ENCODE data around the gene APOA5.
"Not testable (repeated sequence)": the region's sequence is repeated elsewhere in the genome, so short reads cannot be mapped to it uniquely, and the experiment has no call there.

The APOA5 gene, protein sequence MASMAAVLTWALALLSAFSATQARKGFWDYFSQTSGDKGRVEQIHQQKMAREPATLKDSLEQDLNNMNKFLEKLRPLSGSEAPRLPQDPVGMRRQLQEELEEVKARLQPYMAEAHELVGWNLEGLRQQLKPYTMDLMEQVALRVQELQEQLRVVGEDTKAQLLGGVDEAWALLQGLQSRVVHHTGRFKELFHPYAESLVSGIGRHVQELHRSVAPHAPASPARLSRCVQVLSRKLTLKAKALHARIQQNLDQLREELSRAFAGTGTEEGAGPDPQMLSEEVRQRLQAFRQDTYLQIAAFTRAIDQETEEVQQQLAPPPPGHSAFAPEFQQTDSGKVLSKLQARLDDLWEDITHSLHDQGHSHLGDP

DNA sequence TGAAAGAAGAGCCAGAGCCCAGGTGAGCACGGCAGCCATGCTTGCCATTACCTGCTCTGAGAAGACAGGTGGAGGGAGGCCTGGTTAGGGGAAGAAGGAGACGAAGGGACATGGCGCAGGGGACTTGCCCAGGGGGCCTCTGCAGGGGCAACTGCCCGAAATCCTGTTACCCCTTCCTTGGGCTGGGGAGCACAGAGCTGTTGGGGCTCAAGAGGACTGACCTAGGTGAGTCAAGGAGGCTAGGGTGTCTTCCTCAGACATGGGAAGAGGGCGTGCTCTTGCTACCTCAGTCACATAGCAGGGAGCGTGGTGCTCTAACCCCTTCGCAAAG lies at the start of gene APOA5:
Gene APOA5 (minus strand): TSS at position 67 of the 331 bp plus-strand sequence. CDS start 19 bp downstream, at position 48.
- no peak for DNase-seq

DNA sequence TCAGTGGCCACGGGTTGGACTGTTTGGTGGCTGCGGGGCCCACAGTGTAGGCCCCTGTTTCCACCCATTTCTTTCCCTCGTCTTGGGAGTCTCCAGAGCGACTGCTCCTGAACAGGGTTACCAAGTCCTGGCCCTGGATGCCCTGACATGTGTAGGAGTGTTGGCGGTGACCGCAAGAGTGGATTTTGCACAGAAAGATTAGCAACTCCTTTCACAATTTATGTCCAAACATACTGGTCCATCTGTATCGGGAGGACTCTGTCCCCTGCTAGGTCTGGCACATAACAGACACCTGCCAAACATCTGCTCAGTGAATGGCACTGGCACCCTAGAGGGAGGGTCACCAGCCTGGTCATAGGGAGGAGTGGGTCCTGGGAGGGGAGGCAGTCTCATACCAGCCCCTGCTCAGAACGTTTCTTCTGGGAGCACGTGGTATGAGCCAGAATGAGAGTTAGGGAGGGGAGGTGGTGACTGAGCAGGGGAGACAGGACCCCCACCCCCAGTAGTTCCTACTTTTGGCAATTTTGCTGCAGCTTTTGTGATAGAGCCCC lies 49.1 kb upstream of the APOA5 start:
- DNase-seq, result no peak

DNA sequence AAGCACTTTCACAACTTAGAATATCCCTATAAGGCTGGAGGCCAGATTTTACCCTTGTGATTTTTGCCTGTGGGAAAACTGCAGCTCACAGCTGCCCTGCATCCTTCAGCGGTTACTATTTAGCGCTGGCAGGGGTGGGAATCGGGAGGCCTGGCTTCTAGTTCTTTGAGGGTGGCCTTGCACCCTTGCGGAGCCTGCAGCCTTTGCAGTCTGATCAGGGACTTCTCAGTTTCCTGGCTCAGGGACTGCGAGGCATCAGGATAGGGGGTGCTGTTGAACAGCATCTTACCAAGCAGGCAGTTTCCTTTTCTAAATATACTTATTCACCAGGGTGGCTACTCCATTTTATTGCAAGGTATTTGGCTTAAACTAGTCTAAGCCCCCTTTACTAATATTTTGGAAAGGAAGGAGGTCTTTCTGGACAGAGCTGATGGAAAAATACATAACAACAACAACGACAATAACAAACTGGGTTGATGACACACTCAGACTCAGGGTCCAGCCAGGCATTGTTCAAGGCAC lies 48.6 kb upstream of the APOA5 start:
- no peak for DNase-seq

DNA sequence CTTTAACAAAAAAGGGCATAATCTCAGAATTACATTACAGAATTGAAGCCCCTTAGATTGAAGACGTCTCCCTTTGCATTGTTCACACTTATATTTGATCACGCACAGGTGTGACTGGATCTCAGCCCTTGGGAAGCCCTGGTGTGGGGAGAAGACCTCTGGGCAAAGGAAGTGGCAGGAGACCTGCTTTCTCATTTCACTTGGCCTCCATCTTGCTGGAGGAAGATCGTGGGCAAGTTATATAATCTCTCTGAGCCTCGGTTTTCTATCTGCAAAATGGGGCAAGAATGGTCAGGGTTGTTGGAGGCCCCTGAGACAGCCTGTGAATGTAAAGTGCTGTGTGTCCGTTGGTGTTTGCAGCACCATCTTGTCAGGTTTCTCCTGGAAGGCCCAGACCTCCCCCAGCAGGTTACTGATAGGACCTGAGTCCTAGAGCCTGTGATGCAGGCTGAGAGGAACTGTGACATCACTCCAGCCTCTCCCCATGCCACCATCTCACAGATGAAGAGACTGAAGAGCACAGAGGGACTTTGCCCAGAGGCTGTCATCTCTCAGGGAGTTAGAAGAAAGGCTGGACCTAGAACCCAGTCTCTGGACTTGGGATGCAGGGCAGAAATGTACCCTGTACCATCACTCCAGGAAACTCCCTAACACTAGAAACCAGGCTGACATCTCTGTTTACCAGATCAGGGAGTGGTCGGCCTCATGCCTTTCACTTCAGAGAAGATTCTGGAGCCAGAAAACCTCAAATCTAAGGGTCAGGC lies 46.8 kb upstream of the APOA5 start:
- DNase-seq, result no peak

DNA sequence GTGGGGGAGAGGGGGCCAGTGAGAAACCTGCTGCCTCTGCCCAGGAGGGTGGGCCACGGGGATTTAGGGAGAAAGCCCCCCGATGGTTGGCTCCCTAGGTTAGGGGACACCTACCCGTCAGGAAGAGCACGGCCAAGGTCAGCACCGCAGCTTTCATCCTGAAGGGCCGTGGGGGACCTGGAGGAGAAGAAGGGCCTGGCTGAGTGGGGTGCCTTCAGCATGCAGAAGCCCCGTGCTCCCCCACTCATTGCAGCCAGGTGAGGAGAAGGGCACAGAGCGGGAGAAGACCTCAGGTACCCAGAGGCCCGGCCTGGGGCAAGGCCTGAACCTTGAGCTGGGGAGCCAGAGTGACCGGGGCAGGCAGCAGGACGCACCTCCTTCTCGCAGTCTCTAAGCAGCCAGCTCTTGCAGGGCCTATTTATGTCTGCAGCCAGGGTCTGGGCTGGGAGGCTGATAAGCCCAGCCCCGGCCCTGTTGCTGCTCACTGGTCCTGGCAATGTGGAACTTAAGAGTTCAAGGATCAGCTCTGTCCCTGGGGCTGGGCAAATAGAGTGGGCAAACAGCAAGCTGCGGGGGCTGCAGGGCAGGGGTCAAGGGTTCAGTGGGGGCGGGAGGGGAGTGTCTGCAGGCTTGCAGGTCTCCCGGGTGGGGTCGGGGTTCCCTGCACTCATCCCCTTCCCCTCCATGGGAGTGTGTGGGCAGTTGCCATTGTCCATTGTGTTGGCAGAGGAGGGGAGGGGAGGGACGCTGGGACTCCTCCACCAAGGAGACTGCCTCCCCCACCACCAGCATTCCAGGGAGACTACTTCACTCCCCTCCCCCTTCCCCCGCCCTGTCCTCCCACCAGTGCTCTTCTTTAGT lies 45.8 kb upstream of the APOA5 start, which contains the start of gene APOA1:
Gene APOA1 (minus strand): TSS at position 392 of the 861 bp plus-strand sequence. CDS start 235 bp downstream, at position 157.
- no peak for DNase-seq

DNA sequence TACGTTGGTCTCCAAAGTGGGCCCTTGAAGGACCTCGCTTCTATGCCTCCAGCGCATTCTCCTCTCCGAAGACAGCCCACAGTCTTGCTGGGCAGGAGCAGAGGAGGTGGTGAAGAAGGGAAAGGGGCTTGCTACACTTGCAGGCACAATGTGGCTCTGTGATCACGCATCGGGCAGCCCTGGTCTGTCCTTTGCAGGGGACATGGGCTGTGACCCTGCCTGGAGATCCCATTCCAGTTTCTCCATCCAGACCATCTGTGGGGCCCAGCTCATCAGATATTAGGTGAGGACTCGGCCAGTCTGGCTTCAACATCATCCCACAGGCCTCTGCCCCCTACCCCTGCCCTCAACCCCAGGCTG lies 44.9 kb upstream of the APOA5 start:
- no peak for DNase-seq

DNA sequence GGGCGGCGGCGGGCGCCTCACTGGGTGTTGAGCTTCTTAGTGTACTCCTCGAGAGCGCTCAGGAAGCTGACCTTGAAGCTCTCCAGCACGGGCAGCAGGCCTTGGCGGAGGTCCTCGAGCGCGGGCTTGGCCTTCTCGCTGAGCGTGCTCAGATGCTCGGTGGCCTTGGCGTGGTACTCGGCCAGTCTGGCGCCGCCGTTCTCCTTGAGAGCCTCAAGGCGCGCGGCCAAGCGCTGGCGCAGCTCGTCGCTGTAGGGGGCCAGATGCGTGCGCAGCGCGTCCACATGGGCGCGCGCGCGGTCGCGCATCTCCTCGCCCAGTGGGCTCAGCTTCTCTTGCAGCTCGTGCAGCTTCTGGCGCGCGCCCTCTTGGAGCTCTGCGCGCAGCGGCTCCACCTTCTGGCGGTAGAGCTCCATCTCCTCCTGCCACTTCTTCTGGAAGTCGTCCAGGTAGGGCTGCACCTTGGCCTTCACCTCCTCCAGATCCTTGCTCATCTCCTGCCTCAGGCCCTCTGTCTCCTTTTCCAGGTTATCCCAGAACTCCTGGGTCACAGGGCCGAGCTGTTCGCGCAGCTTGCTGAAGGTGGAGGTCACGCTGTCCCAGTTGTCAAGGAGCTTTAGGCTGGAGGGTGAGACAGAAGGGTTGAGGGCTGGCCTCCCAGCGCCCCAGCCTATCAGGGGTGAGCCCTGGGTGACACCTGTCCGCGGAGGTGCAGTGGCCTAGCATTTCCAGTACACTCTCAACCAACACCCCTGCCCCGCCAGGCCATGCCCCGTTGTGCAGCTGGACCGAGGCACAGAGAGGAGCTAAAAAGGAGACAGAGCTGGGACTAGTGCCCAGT lies 44.3 kb upstream of the APOA5 start:
- peak; percentile 93 for DNase-seq

DNA sequence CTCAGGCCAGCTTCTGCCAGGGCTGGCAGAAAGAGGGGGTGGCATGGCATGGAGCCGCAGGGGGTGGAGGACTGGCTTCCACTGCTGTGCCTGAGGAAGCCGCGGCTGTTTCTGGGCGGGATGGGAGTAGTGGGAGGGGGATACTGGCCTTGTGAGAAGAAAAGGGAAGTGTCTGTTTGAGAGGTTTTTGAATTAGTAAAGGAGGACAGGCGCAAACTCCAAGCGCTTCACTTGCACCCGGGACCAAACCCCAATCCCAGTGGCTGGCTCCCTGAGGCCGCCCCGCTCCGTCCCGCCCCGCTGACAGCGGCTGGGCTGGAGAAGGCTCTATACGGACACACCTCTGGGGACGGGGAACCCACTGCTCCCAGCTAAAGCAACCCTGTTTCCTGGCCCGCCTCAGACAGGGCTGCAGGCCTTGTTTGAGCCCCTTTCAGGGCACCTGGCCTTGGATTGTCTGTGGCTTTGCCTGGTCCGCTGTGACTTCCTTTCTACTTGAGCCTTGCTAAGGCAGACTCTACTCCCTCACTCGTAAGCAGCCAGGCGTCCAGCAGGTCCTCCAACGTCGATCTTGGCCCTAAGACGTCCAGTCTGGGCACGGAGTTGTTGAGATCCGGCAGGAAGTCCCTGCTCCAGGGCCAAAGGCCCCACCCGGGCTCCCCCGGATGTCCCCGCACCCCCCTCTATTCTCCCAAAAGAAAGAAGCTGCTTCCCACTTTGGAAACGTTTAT lies 43.5 kb upstream of the APOA5 start:
- no peak for DNase-seq

DNA sequence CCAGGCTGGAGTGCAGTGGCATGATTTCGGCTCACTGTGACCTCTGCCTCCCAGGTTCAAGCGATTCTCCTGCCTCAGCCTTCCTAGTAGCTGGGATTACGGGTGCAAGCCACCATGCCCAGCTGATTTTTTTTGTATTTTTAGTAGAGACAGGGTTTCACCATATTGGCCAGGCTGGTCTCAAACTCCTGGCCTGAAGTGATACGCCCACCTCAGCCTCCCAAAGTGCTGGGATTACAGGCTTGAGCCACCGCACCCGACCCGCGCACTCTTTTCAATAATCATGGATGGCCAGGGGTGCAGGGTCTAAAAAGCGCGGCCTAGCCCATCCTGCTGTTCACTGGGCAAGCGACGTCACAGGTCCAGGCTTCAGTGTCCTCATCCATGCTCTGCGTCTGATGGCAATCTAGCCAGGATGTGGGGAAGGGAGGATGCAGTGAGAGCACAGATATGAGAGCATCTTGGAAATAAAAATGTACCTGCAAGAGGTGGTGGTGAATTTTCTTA lies 42.9 kb upstream of the APOA5 start:
- DNase-seq, result not testable (repeated sequence)

DNA sequence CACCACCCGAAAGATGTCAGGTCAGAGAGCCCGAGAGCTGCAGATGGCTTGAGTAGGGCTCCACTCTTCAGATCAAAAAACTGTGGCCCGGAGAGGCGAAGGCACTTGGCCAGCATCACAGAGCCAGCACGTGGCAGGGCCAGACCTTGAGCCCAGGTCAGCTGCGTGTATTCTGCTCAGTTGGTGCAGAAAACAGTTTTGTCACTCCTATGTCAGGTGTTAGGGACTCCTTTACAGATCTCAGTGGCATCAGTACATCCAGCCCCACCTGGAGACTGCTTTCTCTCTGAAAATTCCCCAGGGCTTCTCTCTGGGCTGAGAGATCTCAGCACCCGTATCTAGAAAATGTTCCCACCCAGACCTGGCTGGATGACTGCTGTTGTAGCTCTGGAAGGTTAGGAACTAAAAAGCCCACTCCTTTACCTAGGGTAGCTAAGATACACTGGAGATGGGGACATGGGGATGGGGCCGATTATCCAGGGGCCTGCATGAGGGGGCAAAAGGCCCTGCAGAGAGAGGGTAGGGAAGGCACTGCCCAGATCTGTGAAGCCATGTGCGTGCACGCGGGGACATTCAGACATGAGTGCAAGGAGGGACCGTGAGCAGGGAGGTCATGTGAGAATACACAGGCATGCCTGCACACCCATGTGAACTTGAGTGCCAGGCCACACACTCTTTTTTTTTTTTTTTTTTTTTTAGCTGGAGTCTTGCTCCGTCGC lies 42.3 kb upstream of the APOA5 start:
- DNase-seq, result no peak

DNA sequence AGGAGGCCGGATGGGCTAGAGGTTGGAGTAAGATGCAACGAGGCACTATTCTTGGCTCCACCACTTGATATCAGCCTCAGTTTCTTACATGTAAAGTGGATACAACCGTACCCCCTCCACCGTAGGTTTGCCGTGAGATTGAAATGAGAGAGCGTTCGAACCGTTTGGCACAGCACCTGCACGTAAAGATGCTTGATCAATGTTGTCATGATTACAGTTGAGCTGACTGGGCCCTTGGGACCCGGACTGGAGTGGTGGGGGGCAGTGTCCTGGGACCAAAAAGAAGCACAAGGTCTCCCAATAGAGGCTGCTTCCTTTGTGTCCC lies 41.8 kb upstream of the APOA5 start:
- no peak for DNase-seq

DNA sequence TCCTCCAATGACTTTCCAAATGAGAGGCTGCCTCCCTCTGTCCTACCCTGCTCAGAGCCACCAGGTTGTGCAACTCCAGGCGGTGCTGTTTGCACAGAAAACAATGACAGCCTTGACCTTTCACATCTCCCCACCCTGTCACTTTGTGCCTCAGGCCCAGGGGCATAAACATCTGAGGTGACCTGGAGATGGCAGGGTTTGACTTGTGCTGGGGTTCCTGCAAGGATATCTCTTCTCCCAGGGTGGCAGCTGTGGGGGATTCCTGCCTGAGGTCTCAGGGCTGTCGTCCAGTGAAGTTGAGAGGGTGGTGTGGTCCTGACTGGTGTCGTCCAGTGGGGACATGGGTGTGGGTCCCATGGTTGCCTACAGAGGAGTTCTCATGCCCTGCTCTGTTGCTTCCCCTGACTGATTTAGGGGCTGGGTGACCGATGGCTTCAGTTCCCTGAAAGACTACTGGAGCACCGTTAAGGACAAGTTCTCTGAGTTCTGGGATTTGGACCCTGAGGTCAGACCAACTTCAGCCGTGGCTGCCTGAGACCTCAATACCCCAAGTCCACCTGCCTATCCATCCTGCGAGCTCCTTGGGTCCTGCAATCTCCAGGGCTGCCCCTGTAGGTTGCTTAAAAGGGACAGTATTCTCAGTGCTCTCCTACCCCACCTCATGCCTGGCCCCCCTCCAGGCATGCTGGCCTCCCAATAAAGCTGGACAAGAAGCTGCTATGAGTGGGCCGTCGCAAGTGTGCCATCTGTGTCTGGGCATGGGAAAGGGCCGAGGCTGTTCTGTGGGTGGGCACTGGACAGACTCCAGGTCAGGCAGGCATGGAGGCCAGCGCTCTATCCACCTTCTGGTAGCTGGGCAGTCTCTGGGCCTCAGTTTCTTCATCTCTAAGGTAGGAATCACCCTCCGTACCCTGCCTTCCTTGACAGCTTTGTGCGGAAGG lies 40.9 kb upstream of the APOA5 start:
- DNase-seq, result no peak

DNA sequence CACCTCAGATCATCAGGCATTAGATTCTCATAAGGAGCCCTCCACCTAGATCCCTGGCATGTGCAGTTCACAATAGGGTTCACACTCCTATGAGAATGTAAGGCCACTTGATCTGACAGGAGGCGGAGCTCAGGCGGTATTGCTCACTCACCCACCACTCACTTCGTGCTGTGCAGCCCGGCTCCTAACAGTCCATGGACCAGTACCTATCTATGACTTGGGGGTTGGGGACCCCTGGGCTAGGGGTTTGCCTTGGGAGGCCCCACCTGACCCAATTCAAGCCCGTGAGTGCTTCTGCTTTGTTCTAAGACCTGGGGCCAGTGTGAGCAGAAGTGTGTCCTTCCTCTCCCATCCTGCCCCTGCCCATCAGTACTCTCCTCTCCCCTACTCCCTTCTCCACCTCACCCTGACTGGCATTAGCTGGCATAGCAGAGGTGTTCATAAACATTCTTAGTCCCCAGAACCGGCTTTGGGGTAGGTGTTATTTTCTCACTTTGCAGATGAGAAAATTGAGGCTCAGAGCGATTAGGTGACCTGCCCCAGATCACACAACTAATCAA lies 40.2 kb upstream of the APOA5 start:
- no peak for DNase-seq

DNA sequence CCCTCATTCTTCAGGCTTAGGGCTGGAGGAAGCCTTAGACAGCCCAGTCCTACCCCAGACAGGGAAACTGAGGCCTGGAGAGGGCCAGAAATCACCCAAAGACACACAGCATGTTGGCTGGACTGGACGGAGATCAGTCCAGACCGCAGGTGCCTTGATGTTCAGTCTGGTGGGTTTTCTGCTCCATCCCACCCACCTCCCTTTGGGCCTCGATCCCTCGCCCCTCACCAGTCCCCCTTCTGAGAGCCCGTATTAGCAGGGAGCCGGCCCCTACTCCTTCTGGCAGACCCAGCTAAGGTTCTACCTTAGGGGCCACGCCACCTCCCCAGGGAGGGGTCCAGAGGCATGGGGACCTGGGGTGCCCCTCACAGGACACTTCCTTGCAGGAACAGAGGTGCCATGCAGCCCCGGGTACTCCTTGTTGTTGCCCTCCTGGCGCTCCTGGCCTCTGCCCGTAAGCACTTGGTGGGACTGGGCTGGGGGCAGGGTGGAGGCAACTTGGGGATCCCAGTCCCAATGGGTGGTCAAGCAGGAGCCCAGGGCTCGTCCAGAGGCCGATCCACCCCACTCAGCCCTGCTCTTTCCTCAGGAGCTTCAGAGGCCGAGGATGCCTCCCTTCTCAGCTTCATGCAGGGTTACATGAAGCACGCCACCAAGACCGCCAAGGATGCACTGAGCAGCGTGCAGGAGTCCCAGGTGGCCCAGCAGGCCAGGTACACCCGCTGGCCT lies 38.7 kb upstream of the APOA5 start:
- no peak for DNase-seq

DNA sequence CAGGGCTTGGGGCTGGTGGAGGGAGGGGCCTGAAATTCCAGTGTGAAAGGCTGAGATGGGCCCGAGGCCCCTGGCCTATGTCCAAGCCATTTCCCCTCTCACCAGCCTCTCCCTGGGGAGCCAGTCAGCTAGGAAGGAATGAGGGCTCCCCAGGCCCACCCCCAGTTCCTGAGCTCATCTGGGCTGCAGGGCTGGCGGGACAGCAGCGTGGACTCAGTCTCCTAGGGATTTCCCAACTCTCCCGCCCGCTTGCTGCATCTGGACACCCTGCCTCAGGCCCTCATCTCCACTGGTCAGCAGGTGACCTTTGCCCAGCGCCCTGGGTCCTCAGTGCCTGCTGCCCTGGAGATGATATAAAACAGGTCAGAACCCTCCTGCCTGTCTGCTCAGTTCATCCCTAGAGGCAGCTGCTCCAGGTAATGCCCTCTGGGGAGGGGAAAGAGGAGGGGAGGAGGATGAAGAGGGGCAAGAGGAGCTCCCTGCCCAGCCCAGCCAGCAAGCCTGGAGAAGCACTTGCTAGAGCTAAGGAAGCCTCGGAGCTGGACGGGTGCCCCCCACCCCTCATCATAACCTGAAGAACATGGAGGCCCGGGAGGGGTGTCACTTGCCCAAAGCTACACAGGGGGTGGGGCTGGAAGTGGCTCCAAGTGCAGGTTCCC lies 38.0 kb upstream of the APOA5 start, which contains the start of gene APOC3:
Gene APOC3 (plus strand): TSS at position 383 of the 659 bp plus-strand sequence. CDS start 676 bp downstream, outside the sequence.
- no peak for DNase-seq

DNA sequence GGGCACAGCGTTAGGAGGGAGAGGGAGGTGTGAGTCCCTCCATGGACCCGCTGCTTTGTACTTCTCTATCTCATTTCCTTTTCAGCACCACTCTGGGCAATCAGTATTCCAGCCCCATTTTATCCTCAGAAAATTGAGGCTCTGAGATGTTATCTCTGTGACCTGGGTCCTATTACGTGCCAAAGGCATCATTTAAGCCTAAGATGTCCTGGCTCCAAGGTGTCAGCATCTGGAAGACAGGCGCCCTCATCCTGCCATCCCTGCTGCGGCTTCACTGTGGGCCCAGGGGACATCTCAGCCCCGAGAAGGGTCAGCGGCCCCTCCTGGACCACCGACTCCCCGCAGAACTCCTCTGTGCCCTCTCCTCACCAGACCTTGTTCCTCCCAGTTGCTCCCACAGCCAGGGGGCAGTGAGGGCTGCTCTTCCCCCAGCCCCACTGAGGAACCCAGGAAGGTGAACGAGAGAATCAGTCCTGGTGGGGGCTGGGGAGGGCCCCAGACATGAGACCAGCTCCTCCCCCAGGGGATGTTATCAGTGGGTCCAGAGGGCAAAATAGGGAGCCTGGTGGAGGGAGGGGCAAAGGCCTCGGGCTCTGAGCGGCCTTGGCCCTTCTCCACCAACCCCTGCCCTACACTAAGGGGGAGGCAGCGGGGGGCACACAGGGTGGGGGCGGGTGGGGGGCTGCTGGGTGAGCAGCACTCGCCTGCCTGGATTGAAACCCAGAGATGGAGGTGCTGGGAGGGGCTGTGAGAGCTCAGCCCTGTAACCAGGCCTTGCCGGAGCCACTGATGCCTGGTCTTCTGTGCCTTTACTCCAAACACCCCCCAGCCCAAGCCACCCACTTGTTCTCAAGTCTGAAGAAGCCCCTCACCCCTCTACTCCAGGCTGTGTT lies 37.2 kb upstream of the APOA5 start:
- no peak for DNase-seq

All from NCI-H446 treated with DMSO at 0.1 percent for 48 hours (cell line).